Activated CD4-positive, alpha-beta T cell treated with anti-CD3 and anti-CD28 coated beads, Interleukin-2, amount 50 U/mL, for 1 hour (primary cell): ENCODE results near the gene P4HA2.
A peak's percentile ranks its signal among the peaks of the same experiment; 100 is the strongest.

Source experiments
- DNase-seq: peaks from one replicate; pipeline ENCODE4 v3.0.0-alpha.2; 2020

Gene P4HA2

DNA sequence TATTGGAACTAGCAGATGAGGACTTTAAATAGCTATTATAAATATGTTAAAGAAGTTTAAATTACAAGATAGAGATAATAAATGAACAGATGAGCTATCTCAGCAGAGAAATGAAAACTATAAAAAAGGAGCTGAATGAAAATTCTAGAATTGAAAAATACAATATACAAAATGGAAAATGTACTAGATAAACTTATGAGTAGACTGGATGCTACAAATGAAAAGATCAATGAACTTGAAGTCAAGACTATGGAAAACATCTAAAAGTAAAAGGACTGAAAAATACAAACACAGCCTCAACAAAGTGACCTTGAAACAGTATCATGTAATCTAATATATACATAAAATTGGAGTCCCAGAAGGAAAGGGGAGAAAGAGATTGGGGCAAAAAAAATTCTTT is 19.2 kb upstream of the P4HA2 start:
- no peak for DNase-seq

- DNase-seq, result no peak
Measured at GRCh38 chr5:132245593-132245992, 17.9 kb upstream of the P4HA2 start.

- no peak for DNase-seq
Measured at GRCh38 chr5:132243366-132243977, 15.8 kb upstream of the P4HA2 start.

DNA sequence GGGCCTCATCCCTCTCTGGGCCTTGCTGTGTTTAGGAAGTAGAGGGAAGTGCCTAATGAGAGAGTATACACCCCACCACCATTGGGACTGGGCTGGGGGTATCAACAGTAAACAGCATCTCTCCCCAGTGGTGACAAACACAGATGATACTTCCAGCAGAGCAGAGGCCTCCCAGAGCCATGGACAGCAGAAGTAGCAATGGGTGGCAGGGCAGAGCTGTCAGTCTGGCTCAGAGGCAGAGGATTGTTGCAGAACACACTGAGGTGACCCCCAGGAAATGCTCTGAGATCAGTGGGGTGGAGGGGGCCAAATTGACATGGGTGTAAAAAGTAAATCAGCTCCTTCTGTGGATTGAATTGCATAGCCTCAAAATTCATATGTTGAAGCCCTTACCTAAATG is 12.1 kb upstream of the P4HA2 start:
- no peak for DNase-seq

- DNase-seq, result no peak
Measured at GRCh38 chr5:132238901-132239500, 11.3 kb upstream of the P4HA2 start.

- peak; percentile 72 for DNase-seq
Measured at GRCh38 chr5:132238169-132238744, 10.6 kb upstream of the P4HA2 start.

DNA sequence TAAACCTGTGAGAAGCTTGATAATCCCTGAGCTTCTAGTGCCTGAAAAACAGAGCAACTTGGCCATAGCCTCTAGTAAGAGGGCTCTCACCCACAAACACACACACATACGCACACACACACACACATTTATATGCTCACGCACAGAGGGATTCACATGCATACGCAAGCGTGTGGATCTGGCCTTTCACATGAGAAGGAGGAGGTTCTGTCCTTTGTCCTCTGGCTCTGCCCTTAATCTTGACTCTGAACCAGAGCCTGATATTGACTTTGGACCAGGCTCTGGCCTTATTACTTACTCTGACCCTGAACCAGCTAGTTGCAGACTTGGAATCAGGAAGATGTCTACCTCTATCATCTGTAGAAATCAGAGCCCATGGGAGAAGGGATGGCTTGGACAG is 10.0 kb upstream of the P4HA2 start:
- DNase-seq, result no peak

GRCh38 chr5:132237141-132237540 is 9.5 kb upstream of the P4HA2 start:
- DNase-seq, result no peak

DNA sequence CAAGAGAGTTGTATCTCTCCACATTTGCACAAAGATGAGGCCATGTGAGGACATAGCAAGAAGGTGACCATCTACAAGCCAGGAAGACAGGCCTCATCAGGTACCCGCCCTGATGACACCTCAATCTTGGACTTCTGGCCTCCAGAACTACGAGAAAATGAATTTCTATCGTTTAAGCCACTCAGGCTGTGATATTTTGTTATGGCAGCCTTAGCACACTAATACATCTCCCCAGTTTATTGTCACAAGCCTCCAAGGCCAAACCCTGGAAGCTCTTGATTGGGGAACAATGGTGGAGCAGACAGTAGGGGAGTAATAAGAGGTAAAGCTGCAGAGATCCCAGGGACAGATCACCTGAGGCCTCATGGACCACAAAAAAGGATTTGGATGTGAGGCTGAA is 7.7 kb upstream of the P4HA2 start:
- DNase-seq, result no peak

DNA sequence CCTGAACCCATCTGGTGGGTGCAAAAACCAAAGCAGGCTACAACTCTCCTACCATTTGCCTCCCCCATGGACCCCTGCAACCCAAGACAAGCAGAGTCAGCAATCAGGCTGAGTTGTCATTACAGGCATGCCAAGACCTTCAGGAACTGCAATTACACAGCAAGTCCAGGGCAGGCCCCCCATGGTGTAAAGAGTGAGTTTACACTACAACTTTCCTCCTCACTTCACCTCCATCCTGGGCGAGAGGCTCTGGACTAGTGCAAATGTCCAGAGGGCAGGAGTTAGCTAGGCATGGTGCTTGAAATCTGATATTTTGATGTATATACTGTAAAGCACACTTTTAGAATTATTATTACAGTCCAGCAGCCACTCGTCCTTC is 7.0 kb upstream of the P4HA2 start:
- no peak for DNase-seq

DNA sequence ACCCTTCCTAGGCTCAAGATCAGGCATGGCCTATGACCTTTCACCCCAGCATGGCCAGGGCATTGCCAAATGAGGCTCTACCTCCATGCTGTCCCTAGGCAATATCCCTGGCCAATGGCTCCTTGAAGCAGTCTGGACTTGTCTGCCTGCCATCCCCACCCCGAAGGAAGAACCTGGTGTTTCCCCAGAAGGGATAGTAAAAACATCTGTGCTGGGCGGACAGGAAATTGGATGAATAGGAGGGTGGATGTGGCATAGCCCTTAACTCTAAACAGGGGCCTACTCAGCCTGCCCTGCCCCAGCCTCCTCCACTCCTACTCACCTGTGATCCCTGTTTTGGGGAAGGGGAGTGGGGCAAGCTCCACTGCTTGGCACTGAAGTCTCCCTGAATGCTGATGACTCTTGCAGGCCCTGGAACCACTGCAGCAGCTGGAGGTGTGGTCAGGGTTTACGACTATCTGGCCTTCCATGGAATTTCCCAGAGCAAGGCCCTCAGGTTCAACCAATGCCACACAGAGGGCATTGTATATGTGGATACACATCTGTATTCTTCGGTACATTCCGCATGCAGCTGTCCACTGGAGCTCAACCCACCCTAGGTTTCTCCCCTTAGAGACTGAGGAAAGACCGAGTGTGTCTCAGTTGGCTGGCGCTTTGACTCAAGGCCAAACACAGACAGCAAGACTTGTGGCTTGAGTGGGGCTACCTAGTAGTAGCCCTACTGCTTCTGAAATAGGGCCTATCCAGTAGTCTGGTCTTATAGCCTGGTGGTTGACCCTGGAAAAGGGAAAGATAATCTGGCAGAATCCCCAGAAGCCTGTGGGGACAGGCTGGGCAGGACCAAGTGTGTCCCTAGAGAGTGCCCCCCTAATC is 6.4 kb upstream of the P4HA2 start:
- no peak for DNase-seq

DNA sequence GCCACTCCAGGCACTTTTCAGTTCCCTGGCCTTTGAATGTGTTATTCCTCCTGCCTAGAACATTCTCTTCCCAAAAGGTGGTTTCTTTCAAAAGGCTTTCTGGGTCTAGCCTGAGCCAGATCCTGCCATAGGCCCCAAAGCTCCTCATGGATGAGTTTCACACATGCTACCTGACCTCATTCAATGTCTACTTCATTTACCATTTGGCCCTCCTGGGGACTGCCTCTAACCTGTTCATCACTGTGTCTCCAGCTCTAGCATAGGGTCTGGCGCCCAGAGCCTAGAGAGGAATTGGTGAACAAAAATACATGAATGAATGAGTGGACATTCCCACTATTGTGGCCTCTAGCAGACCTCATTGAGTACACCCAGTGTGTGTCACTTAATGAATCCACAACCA is 5.4 kb upstream of the P4HA2 start:
- no peak for DNase-seq

DNA sequence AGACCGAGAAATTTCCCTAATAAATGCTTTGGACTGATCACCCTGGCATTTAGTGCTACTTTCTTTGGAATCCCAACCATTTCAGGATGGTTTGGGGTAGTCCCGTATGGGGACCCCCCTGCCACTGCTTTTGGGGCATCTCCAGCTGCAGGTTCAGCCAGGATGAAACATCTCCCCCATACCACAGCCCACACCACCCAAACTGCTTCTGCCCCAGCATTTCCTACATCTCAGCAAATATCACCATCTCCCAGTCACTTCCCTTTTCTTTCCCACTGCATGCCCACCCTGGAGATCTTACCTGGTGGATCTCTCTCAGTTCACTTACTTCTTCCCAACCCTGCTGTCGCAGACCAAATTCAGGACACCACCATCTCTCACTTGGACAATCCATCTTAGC is 4.8 kb upstream of the P4HA2 start:
- DNase-seq, result no peak

GRCh38 chr5:132230871-132231270 is 3.2 kb upstream of the P4HA2 start:
- DNase-seq, result no peak

DNA sequence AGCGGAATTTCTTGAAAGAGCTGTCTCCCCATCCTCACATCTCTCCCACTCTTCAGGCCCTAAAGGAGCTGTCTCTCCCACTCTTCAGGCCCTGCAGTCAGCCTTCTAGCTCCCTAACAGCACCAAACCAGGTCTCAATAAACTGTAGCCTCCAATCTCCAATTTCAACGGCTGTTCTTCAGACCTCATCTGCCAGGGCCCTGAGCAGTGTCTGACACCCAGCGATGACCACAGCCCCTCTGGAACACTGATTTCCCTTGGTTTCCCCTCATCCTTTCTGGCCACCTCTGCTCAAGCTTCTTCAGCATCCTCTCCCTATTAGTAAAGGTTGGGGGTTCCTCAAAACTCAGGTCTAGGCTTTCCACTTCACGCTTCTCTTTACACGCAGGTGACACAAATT is 1.6 kb upstream of the P4HA2 start:
- DNase-seq, result no peak

- DNase-seq, result no peak
Measured at GRCh38 chr5:132228241-132229035, 785 bp upstream of the P4HA2 start.

- no peak for DNase-seq
Measured at GRCh38 chr5:132227235-132227484, 493 bp downstream of the P4HA2 start.

DNA sequence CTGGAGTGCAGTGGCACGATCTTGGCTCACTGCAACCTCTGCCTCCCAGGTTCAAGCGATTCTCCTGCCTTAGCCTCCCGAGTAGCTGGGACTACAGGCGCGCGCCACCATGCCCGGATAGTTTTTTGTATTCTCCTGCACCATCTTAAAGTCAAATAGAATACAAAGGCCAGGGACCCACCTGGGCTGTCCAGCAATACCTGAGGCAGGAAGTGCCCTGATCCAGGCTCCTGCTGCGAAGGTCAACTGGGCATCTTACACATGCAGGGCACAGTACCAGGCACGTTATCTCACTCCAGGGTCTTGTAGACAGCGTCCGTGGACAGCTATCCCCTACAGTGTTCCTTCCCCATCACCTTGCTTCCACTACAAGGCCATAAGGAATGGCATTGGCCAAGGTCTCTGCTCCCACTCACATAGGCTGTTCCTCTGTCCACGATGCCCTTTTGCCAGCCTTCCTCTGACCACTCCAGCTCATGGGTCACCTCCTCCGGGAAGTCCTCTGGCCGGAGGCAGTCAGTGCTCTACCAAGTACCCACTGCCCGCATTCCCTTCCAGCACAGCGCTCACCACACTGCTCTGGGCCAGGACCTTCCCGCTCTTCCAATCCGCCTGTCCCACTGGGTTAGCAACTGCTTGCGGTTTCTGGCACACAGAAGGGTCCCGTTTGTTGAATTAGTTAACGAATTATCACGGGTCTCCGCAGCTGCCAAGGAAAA is 978 bp downstream of the P4HA2 start:
- DNase-seq, result no peak

GRCh38 chr5:132225165-132226032 is 2.3 kb downstream of the P4HA2 start:
- DNase-seq, result peak; percentile 12

DNA sequence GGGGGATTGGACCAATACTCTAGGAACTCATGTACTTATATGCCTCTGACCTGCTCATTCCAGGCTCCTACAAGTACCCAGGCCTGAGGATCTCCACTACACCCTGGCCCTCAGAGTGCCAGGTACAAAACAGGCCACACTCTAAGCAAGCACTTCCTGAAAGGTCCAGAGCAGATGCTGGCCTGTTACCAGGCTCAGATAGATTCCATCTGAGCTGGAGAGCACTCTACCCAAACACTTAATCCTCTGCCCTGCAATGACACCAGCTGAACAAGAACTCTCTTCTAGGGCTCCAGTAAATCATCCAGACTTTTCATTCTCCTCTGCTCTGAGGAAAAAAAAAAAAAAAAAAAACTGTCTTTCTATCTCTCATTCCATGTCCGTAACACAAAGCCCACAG is 2.9 kb downstream of the P4HA2 start:
- DNase-seq, result no peak

DNA sequence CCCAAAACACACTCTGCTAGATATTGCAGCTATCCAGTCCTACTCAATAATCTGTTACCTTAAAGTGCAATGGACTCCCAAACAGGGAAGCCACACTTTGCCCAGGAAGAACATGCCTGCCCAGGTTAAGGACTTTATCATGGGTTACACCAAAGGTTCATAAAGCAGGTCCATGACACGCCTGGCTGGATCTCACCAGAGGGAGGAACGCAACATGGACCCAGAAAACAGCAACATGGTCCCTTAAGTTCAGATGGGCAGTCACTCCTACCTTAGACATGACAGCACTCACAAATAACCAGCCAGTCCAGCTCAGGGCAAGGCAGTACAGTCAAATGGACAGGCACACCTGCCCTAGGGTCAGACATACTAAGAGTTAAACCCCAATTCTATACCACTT is 3.8 kb downstream of the P4HA2 start:
- DNase-seq, result no peak

GRCh38 chr5:132222649-132223038 is 5.0 kb downstream of the P4HA2 start:
- DNase-seq, result no peak
